H1 (cell line): ENCODE results near the gene IMP3. TPM values are rescaled to one million over a fixed set of nuclear protein-coding genes. Genes with fewer than 3 reads are reported as not detected.
A peak's percentile ranks its signal among the peaks of the same experiment; 100 is the strongest.

Experiments used
- CTCF ChIA-PET: fragments of 300-600 bp; sonication (Branson Sonifier 250); formaldehyde crosslinking; loops from one replicate; lab custom pipeline; 2021; ENCODE audit not compliant: partially characterized antibody; lab: Charles Lee
- POLR2A ChIA-PET: fragments of 300-600 bp; sonication (Branson Sonifier 250); formaldehyde crosslinking; loops from one replicate; lab custom pipeline; 2021; ENCODE audit warnings: inconsistent platforms; ENCODE audit not compliant: partially characterized antibody; lab: Charles Lee
- DNase-seq, 2 experiments: peaks; one replicate each; pipeline versions ENCODE4 v3.0.0 to v3.0.0-alpha.2; 2010 to 2022; ENCODE audit warnings: low spot score in 2 of 2, low read depth in 1 of 2, mixed read lengths in 1 of 2
- FAIRE-seq: peaks from 2 replicates; lab custom pipeline; 2011; peaks lifted over from hg19 to GRCh38; lab: Jason Lieb, UNC
- H2AFZ ChIP-seq: 2 replicates; pipeline ENCODE4 v1.8.1; 2012; ENCODE audit warnings: low read length, inconsistent platforms
- H2AK5ac ChIP-seq: 2 replicates; pipeline ENCODE4 v1.6.1; 2013; ENCODE audit warnings: low read depth, low read length
- H2BK120ac ChIP-seq: replicated peaks from 2 replicates; pipeline ENCODE3; 2013; ENCODE audit warnings: low read depth, low read length, inconsistent platforms
- H2BK12ac ChIP-seq: 2 replicates; pipeline ENCODE4 v1.6.1; 2013; ENCODE audit warnings: low read depth, low read length
- H2BK15ac ChIP-seq: 2 replicates; pipeline ENCODE4 v1.6.1; 2013; ENCODE audit warnings: low read length
- H2BK20ac ChIP-seq: 2 replicates; pipeline ENCODE4 v1.6.1; 2013; ENCODE audit warnings: low read length
- H2BK5ac ChIP-seq: 2 replicates; pipeline ENCODE4 v1.6.1; 2013; ENCODE audit warnings: low read depth, low read length
- H3K14ac ChIP-seq: 2 replicates; pipeline ENCODE4 v1.6.1; 2013; ENCODE audit warnings: inconsistent platforms; ENCODE audit not compliant: insufficient read length
- H3K18ac ChIP-seq: 2 replicates; pipeline ENCODE4 v1.6.1; 2013; ENCODE audit warnings: low read length; ENCODE audit errors: extremely low read depth
- H3K23ac ChIP-seq: 2 replicates; pipeline ENCODE4 v1.6.1; 2013; ENCODE audit warnings: inconsistent platforms; ENCODE audit not compliant: insufficient read length
- H3K23me2 ChIP-seq: 2 replicates; pipeline ENCODE4 v1.6.1; 2013; ENCODE audit warnings: low read depth, low read length
- H3K27ac ChIP-seq: 2 replicates; pipeline ENCODE4 v1.6.1; 2011; ENCODE audit warnings: low read depth, low read length, inconsistent platforms
- H3K27me3 ChIP-seq, 4 experiments: replicated peaks in 1 of 4; 1 replicate in 1 of 4; 2 replicates in 3 of 4; pipeline versions ENCODE4 v1.6.1 to v1.8.1; 2011 to 2013; ENCODE audit warnings: low read length in 3 of 4, mild to moderate bottlenecking in 3 of 4, inconsistent platforms in 2 of 4, mixed read lengths in 2 of 4, moderate library complexity in 1 of 4; ENCODE audit not compliant: control insufficient read depth in 3 of 4, insufficient read depth in 3 of 4; ENCODE audit errors: extremely low read depth in 1 of 4
- H3K36me3 ChIP-seq, 4 experiments: 2 replicates each; pipeline versions ENCODE4 v1.6.1 to v1.8.1; 2011 to 2013; ENCODE audit warnings: mild to moderate bottlenecking in 4 of 4, low read length in 3 of 4, moderate library complexity in 2 of 4, control low read depth in 1 of 4, inconsistent platforms in 1 of 4; ENCODE audit not compliant: insufficient read depth in 4 of 4, control insufficient read depth in 2 of 4
- H3K4ac ChIP-seq: replicated peaks from 2 replicates; pipeline ENCODE3; 2013; ENCODE audit warnings: low read length, low read depth, mixed read lengths, inconsistent platforms; ENCODE audit not compliant: insufficient read length
- H3K4me1 ChIP-seq, 4 experiments: replicated peaks in 1 of 4; 1 replicate in 1 of 4; 2 replicates in 3 of 4; pipeline versions ENCODE4 v1.6.1 to v1.8.1; 2011 to 2013; ENCODE audit warnings: low read length in 3 of 4, inconsistent platforms in 2 of 4, mixed read lengths in 1 of 4; ENCODE audit not compliant: insufficient read depth in 4 of 4, control insufficient read depth in 3 of 4
- H3K4me2 ChIP-seq, 2 experiments: 2 replicates each; pipeline versions ENCODE4 v1.6.1 to v1.8.1; 2011 to 2013; ENCODE audit warnings: low read depth in 2 of 2, low read length in 2 of 2, control low read depth in 1 of 2, inconsistent platforms in 1 of 2, mild to moderate bottlenecking in 1 of 2; ENCODE audit not compliant: insufficient read depth in 1 of 2
- H3K4me3 ChIP-seq, 4 experiments: fragments of 200-600, 300-600 bp in 1 of 4; sonication (generic), shearing (Covaris generic), sonication (Bioruptor Twin) in 1 of 4; 2 replicates each; pipeline versions ENCODE4 v1.5.1 to v1.8.1; 2011 to 2016; ENCODE audit warnings: low read length in 4 of 4, low read depth in 3 of 4, control low read depth in 2 of 4, inconsistent platforms in 2 of 4, mild to moderate bottlenecking in 2 of 4, mixed read lengths in 1 of 4, moderate library complexity in 1 of 4; ENCODE audit not compliant: insufficient read depth in 2 of 4; ENCODE audit errors: extremely low read depth in 1 of 4
- H3K56ac ChIP-seq: replicated peaks from 2 replicates; pipeline ENCODE3; 2013; ENCODE audit warnings: low read depth, mild to moderate bottlenecking, mixed read lengths, low read length, inconsistent platforms; ENCODE audit not compliant: insufficient read length
- H3K79me1 ChIP-seq: 2 replicates; pipeline ENCODE4 v1.6.1; 2013; ENCODE audit warnings: low read depth, low read length, control low read depth
- H3K79me2 ChIP-seq, 2 experiments: 2 replicates each; pipeline versions ENCODE4 v1.6.1 to v1.8.1; 2012 to 2013; ENCODE audit warnings: low read length in 2 of 2, mild to moderate bottlenecking in 2 of 2, inconsistent platforms in 1 of 2; ENCODE audit not compliant: insufficient read depth in 2 of 2, control insufficient read depth in 1 of 2
- H3K9ac ChIP-seq, 4 experiments: replicated peaks in 1 of 4; 1 replicate in 1 of 4; 2 replicates in 3 of 4; pipeline versions ENCODE4 v1.6.1 to v1.8.1; 2011 to 2013; ENCODE audit warnings: low read depth in 3 of 4, low read length in 3 of 4, control low read depth in 2 of 4, mild to moderate bottlenecking in 2 of 4, moderate library complexity in 2 of 4, inconsistent platforms in 1 of 4; ENCODE audit errors: extremely low read depth in 1 of 4
- H3K9me3 ChIP-seq, 2 experiments: 2 replicates each; pipeline versions ENCODE4 v1.6.1 to v1.8.1; 2012 to 2013; ENCODE audit warnings: mild to moderate bottlenecking in 2 of 2, moderate library complexity in 2 of 2, control low read depth in 1 of 2, inconsistent platforms in 1 of 2, low read depth in 1 of 2, low read length in 1 of 2, mixed read lengths in 1 of 2; ENCODE audit not compliant: insufficient read depth in 2 of 2
- H4K20me1 ChIP-seq, 2 experiments: replicated peaks in 1 of 2; 2 replicates each; pipeline versions ENCODE3 to v1.8.1; 2011 to 2013; ENCODE audit warnings: inconsistent platforms in 2 of 2, low read length in 2 of 2, mild to moderate bottlenecking in 1 of 2; ENCODE audit not compliant: insufficient read depth in 2 of 2, control insufficient read depth in 1 of 2
- H4K5ac ChIP-seq: 2 replicates; pipeline ENCODE4 v1.6.1; 2013; ENCODE audit warnings: low read length, low read depth, mixed read lengths, inconsistent platforms; ENCODE audit not compliant: insufficient read length
- H4K8ac ChIP-seq: 2 replicates; pipeline ENCODE4 v1.8.0; 2013; ENCODE audit warnings: mild to moderate bottlenecking, moderate library complexity, low read length, inconsistent platforms; ENCODE audit not compliant: insufficient read depth; ENCODE audit errors: extremely low read depth
- H4K91ac ChIP-seq: replicated peaks from 2 replicates; pipeline ENCODE3; 2013; ENCODE audit warnings: low read length, mixed read lengths, inconsistent platforms; ENCODE audit not compliant: insufficient read length
- WGBS, 2 experiments: shearing (Covaris generic) in 1 of 2; methylation state at CpG; one replicate each; pipeline versions ENCODE4 v1.1.6 to v1.1.7; 2013 to 2015; ENCODE audit warnings: low lambda C conversion rate in 2 of 2, mixed read lengths in 2 of 2, inconsistent platforms in 1 of 2, low coverage in 1 of 2, missing lambda C conversion rate in 1 of 2; ENCODE audit not compliant: insufficient replicate concordance in 2 of 2, insufficient coverage in 1 of 2, insufficient read length in 1 of 2; ENCODE audit errors: extremely low coverage in 1 of 2, missing lambda C conversion rate in 1 of 2; 5-methylcytosine and 5-hydroxymethylcytosine counted together
- polyA plus RNA-seq, 7 experiments: library from polyadenylated mRNA; depleted of rRNA in 3 of 7; stranded (reverse) in 5 of 7; unstranded in 2 of 7; fragments of >200 nt in 5 of 7; fragments of 200-250 nt in 2 of 7; gene quantifications; 1 replicate in 5 of 7; 2 replicates in 1 of 7; 4 replicates in 1 of 7; pipeline versions ENCODE4 v1.2.1 to v1.2.3, GENCODE V29; 2011 to 2013; ENCODE audit warnings: missing spikeins in 2 of 7, mixed read lengths in 2 of 7
- total RNA-seq: library from RNA; stranded (reverse); fragmentation: NEBNext Ultra II Directional; extraction: Animal tissue kit (Norgen Biotek cat#: 25700); gene quantifications from 2 replicates; pipeline ENCODE4 v1.2.1, GENCODE V29; 2021

Gene IMP3
- total and polyA plus RNA-seq, 2 of the 8 experiments (the other 6 are each of a cell fraction or from before 2014, with no cell fraction given), result 114 to 273 TPM

DNA sequence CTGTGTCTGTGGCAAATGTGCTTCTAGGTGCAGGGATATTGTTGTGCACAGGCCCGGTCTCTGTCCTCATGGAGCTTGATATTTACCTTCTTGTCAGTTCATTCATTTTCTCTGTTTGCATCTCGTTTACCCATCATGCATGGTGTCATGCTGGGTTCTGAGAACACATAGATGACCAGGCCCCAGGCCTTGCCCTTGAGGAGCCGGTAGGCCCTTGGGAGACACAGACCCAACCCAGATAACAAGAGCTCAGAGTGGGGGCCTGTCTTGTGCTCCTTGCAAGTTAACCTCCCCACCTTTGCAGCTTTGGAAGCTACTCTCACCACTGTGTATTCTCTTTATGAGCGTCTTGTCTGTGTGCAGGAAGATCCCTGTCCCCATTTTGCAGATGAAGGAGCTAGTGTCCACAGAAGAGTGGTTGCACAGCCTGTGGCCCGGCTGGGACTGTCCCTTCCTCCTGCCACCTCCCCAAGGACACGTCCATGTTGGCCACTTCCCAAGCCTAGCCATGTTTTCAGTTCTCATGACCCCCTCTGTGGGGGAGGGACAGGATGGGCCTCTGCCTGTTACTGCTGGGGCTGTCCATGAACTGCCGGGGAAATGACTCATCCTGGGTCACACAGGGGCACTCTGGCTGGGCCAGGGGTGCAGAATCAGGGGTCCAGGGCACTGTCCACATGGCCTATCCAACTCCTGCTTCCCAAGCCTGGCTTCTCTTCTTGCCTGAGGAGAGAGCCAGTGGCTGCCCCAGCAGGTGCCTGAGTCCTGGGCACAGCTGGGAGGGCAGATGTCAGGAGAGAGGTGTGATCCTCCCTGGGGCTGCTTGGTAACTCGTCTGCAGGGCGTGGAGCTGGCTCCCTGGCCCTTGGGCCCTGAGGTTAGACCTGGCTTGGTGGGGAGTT is 11.1 kb upstream of the IMP3 start:
- Histone ChIP-seq H2BK12ac (no peak overlapping the region), H3K36me3 (peaks cover 0 to 14% (median 0%) of the 10 kb centered on the region in 4 experiments; a peak in 3 of 8 replicates), H3K4ac (no peak overlapping the region), H2BK15ac (no peak overlapping the region), H3K27ac (no peak overlapping the region), H3K4me3 (peak overlapping the region in 1 of 4 experiments; percentile 2; a peak in 1 of 8 replicates), H3K79me2 (peaks cover 0 to 69% of the 10 kb centered on the region in 2 experiments; a peak in 3 of 4 replicates), H2AK5ac (no peak overlapping the region), H3K4me2 (peak overlapping the region; percentile 35 to 100), H3K79me1 (peaks cover 14% of the 10 kb centered on the region), H4K8ac (no peak overlapping the region; the same call in 1 of the 2 replicates), H3K14ac (no peak overlapping the region), H3K9ac (no peak overlapping the region), H3K23me2 (peaks cover 10% of the 10 kb centered on the region; the same call in 1 of the 2 replicates), H4K20me1 (peaks cover 5 to 20% of the 10 kb centered on the region in 2 experiments), H2AFZ (no peak overlapping the region), H3K27me3 (peaks cover 0 to 9% (median 6%) of the 10 kb centered on the region in 4 experiments; a peak in 6 of 7 replicates), H3K4me1 (peaks cover 9 to 32% (median 21%) of the 10 kb centered on the region in 4 experiments), H4K91ac (no peak overlapping the region), H3K18ac (no peak overlapping the region), H4K5ac (no peak overlapping the region), H2BK120ac (no peak overlapping the region), H2BK5ac (no peak overlapping the region), H3K9me3 (no peaks in the 10 kb centered on the region), H2BK20ac (no peak overlapping the region), H3K56ac (no peak overlapping the region), H3K23ac (no peak overlapping the region)
- DNase-seq (no peak), FAIRE-seq (no peak)
- ChIA-PET CTCF (interaction anchor here (0.7 to 2.3 kb wide), 10 partner anchors 9 to 701 kb away, joined by 3 to 11 read pairs (median 3); no protein-coding TSS in a partner anchor), POLR2A (interaction anchor here (1.0 to 5.5 kb wide), 7 partner anchors 11 to 25 kb away, joined by 3 to 41 read pairs (median 4); partner anchors contain the start of genes IMP3 and SNUPN)
- 81% methylated on average over 9 of the region's 9 CpGs; no CpG with 5 or more reads in 1 of the 2 experiments for WGBS, 2 experiments
